LNCAP (cell line): ENCODE measurements around the gene TSPOAP1.
A peak's percentile ranks its signal among the peaks of the same experiment; 100 is the strongest.

Experiments
- TF ChIP-seq, protein P1 (sequence below): fragments of 450-650 bp; IDR thresholded peaks from 2 replicates; pipeline ENCODE4 v1.5.1; 2017; ENCODE audit warnings: mild to moderate bottlenecking

Gene TSPOAP1

DNA sequence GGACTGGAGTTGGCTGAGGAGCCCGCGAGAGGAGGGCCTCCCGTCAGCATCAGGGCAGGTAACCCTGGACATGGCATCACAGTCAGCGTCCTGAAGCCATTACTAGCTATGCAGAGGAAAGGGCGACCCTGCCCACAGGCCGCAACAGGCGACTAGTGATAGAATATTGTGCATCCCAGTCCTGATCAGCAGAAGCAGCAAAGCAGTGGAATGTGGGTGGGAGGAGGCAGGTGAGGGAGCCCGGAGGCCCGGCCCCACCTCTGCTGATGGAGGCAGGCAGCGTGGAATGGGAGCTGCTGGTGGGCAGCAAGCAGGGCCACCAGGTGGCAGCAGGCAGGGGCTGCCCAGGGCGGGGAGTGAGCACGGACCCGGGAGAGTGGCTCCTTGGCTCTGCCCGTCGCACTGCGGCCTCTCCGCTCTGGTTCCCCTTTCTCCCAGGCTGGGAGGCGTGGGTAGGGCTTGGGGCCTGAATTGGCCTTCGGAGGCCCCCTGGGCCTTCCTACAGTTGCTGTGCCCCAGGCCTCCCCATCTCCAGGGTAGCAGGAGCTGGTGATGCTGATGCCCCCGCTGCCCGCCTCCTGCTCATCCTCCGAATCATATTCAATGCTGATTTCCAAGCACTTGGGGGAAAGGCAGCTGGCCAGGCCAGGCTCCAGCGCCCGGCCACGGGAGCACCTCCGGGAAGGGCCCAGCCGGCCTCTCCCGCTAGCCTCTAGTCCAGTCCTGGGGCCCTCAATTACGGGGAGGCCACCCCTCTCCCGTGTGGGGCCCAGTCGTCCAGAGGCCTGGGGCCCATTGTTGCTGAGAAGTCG is 20.2 kb downstream of the TSPOAP1 start:
- TF ChIP-seq, protein P1, sequence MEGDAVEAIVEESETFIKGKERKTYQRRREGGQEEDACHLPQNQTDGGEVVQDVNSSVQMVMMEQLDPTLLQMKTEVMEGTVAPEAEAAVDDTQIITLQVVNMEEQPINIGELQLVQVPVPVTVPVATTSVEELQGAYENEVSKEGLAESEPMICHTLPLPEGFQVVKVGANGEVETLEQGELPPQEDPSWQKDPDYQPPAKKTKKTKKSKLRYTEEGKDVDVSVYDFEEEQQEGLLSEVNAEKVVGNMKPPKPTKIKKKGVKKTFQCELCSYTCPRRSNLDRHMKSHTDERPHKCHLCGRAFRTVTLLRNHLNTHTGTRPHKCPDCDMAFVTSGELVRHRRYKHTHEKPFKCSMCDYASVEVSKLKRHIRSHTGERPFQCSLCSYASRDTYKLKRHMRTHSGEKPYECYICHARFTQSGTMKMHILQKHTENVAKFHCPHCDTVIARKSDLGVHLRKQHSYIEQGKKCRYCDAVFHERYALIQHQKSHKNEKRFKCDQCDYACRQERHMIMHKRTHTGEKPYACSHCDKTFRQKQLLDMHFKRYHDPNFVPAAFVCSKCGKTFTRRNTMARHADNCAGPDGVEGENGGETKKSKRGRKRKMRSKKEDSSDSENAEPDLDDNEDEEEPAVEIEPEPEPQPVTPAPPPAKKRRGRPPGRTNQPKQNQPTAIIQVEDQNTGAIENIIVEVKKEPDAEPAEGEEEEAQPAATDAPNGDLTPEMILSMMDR = no peak; the same call in 1 of the 2 replicates

DNA sequence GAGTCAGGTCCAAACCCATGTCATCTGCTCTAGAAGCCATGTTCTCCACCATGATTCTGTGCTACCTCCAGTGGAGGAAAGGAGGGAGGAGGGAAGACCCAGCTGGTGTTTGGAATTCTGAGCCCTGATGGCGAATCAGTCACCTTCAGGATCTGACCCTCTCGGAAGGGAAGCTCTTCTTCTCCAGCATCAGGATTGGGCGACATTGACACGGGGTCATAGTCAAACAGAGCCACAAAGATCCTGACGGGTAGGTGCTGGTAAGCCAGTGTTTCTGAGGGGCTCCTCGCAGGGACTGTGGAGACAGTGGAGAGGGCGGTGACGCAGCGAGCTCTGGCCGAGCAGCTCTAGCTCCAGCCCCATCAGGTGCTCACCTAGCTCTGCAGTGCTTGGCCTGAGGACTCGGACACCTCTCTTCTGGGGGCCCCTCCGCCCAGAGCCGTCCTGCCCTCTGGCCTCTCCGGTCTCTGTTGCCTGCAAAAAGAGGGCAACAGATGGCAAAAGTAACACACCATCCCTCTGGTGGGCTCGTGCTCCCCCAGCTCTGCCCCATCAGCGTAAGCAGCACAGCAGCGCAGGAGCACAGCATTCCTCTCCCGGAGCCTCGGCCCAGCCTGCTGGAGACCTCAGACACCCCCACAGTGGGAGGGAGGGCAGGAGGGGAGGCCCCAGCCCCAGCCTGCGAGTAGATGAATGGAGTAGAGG is 21.0 kb downstream of the TSPOAP1 start:
- TF ChIP-seq, protein P1 = no peak

DNA sequence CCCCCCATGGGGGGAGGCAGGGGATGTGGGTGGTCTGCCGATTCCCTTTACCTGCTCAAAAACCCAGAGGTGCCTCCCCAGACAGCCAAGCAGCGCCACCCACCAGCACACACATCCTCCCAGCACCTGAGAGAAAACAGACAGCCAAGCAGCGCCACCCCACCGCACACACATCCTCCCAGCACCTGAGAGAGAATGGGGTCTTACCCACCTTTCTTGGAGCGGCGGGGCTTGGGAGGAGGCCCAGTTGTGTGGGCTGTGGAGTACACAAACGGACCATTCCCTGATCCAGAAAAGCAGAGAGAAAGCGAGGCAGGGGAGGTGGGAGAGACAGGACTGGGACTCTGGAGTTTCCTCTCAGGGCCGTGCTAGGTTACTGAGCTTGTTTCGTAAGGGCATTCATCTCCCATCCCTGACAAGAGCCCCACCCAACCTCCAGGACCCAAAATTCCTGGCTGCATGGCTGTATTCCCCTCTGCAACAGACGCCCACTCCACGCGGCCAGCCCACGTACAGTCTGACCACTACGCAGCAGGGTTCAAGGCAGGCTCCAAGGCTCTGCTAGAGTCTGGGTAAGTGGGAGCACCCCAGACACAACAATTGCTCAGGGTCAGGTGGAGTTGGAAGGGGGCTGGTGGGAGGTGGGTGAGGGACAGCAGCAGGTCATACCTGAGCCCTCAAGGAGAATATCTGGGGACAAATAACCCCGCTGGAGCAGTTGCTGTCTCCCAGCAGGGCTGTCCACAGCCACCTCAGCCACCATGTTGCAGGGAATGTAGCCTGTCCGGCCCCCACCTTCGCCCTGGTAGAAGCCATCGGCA is 22.3 kb downstream of the TSPOAP1 start:
- TF ChIP-seq, protein P1 = no peak

DNA sequence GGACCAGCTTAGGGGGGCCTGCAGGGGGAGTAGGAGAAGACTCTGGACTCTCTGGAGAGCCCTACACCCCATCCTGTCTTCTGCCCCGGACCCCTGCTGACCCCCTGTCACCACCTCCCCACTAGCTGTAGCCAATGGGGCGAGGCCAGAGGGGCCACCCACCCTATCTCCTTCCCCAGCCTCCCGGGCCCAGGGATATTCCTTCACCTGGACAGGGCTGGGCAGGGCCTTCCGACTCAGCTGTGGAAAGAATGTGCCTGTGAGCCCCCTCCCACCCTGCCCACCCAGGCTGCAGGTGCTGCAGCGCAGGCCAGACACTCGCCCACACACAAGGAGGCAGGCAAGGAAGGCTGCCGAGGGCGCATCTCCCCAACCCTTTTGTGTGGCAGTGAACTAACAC is 23.0 kb downstream of the TSPOAP1 start:
- TF ChIP-seq, protein P1 = no peak

DNA sequence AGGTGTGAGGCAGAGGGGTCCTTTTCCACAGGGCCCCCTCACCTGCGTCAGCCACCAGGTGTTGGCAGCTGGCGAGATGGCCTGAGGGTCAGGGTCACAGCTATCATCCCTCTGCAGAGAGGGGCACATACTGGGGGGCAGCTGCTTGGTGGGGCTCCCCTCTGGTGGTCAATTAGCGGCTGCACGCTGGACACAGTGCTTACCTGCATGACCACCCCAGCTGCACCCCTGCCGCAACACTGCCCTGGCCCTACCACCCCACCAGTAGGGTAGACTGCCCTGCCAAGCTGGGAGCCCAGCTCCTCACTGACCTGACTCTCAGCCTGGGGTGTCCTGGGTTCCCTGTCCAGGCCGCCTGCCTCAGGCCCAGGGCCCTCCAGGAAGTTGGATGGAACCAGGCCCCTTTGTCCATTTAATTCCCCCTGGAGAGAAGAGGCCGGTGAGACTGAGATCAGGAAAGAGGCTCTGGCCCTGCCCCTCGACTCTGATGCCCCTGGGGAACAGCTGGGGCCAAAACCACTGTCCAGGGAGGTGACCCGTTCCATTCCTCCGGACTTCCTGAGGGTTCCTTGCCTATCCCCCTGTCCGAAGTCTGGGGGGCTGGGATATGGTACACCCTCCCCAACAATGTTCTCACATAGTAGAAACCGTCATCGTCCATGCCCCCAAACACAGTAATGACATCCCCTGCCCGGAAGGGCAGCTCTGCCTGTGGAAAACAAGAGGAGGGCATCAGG is 23.7 kb downstream of the TSPOAP1 start:
- TF ChIP-seq, protein P1 = no peak

DNA sequence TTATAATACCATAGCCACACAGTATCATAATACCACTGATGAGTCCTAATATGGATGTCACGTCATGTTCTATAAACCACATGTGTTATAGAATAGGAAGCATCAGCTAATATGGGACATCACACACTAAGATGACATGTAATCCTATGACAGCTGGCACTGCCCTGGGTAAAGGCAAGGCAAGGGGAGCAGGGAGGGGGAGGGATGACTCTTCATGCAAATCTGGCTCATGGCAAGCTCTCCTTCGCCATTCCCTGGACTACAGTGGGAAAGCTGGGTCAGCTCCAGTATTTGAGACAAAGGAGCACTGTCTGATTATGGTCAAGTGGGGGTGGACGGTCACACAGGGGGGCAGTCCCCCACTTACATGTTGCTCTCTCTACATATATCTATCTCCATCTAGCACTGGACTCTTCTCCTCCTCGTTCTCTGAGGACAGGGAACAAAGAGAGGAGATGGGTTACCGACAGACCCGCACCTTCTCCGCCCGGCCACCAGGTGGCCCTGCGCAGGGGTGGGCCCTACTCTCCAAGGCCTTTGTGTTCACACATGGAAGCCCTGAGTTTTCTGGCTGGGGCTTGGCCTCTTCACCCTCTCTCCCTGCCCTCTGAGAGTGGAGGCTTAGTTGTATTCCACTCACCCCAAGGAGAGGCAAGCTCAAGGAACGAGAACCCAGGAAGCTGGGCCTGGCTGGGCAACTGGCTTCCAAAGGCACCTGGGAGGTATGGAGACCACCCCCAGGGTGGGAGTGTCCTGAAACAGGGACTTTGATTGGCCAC is 24.4 kb downstream of the TSPOAP1 start:
- TF ChIP-seq, protein P1 = peak; percentile 78
